HG02970 (cell line): ENCODE data around the gene IMMT.

Experiments used
- ATAC-seq: cut with Tn5 transposase; IDR thresholded peaks from one replicate; pipeline ENCODE4 v1.9.1; 2021; ENCODE audit warnings: mild to moderate bottlenecking, moderate library complexity, moderate number of reproducible peaks; ENCODE audit not compliant: unreplicated experiment, low FRiP score

Gene IMMT

GRCh38 chr2:86226636-86227520, 31.6 kb upstream of the IMMT start:
- no peak for ATAC-seq

- no peak for ATAC-seq
Measured at GRCh38 chr2:86226070-86226469, 30.8 kb upstream of the IMMT start.

GRCh38 chr2:86225581-86225980, 30.3 kb upstream of the IMMT start:
- peak; percentile 47 for ATAC-seq

- no peak for ATAC-seq
Measured at GRCh38 chr2:86224645-86225355, 29.5 kb upstream of the IMMT start.

- ATAC-seq: no peak
Measured at GRCh38 chr2:86223927-86224560, 28.8 kb upstream of the IMMT start.

- no peak for ATAC-seq
Measured at GRCh38 chr2:86223140-86223926, 28.1 kb upstream of the IMMT start.

- no peak for ATAC-seq
Measured at GRCh38 chr2:86221066-86221684, 25.9 kb upstream of the IMMT start.

- ATAC-seq: no peak
Measured at GRCh38 chr2:86219896-86220295, 24.6 kb upstream of the IMMT start.

GRCh38 chr2:86218124-86218523, 22.9 kb upstream of the IMMT start:
- no peak for ATAC-seq

- ATAC-seq: no peak
Measured at GRCh38 chr2:86216575-86217555, 21.6 kb upstream of the IMMT start.

GRCh38 chr2:86214503-86214832, 19.2 kb upstream of the IMMT start:
- ATAC-seq: no peak

GRCh38 chr2:86213699-86214502, 18.6 kb upstream of the IMMT start:
- ATAC-seq: no peak

- no peak for ATAC-seq
Measured at GRCh38 chr2:86213056-86213455, 17.8 kb upstream of the IMMT start.

GRCh38 chr2:86211796-86212188, 16.5 kb upstream of the IMMT start:
- ATAC-seq: no peak

GRCh38 chr2:86211033-86211795, 16.0 kb upstream of the IMMT start:
- no peak for ATAC-seq

- no peak for ATAC-seq
Measured at GRCh38 chr2:86204458-86204857, 9.2 kb upstream of the IMMT start.

- ATAC-seq: no peak
Measured at GRCh38 chr2:86203614-86204013, 8.4 kb upstream of the IMMT start.

GRCh38 chr2:86202702-86203101, 7.4 kb upstream of the IMMT start:
- no peak for ATAC-seq
